GM18909 (cell line): ENCODE data around the gene SLIT1.

Experiments
- ATAC-seq: cut with Tn5 transposase; IDR thresholded peaks from one replicate; pipeline ENCODE4 v1.9.1; 2021; ENCODE audit warnings: mild to moderate bottlenecking; ENCODE audit not compliant: unreplicated experiment, poor library complexity

Gene SLIT1

GRCh38 chr10:97120370-97120769 lies 65.4 kb downstream of the SLIT1 start:
- no peak for ATAC-seq

- ATAC-seq = no peak
Observed at GRCh38 chr10:97119058-97119745, 66.6 kb downstream of the SLIT1 start.

GRCh38 chr10:97117372-97117771 lies 68.4 kb downstream of the SLIT1 start:
- ATAC-seq = no peak

GRCh38 chr10:97116462-97117162 lies 69.1 kb downstream of the SLIT1 start:
- no peak for ATAC-seq

- ATAC-seq = no peak
Observed at GRCh38 chr10:97115846-97116245, 69.9 kb downstream of the SLIT1 start.

GRCh38 chr10:97111615-97112014 lies 74.1 kb downstream of the SLIT1 start:
- ATAC-seq = no peak

- ATAC-seq = no peak
Observed at GRCh38 chr10:97109547-97109946, 76.2 kb downstream of the SLIT1 start.

- ATAC-seq = no peak
Observed at GRCh38 chr10:97107551-97107950, 78.2 kb downstream of the SLIT1 start.

GRCh38 chr10:97106207-97106606 lies 79.6 kb downstream of the SLIT1 start:
- ATAC-seq = no peak

GRCh38 chr10:97105303-97105702 lies 80.5 kb downstream of the SLIT1 start:
- ATAC-seq = no peak

- no peak for ATAC-seq
Observed at GRCh38 chr10:97103316-97104080, 82.3 kb downstream of the SLIT1 start.

- no peak for ATAC-seq
Observed at GRCh38 chr10:97102441-97102840, 83.3 kb downstream of the SLIT1 start.

- no peak for ATAC-seq
Observed at GRCh38 chr10:97101166-97101940, 84.4 kb downstream of the SLIT1 start.

- ATAC-seq = no peak
Observed at GRCh38 chr10:97100657-97101056, 85.1 kb downstream of the SLIT1 start.

GRCh38 chr10:97099868-97100267 lies 85.9 kb downstream of the SLIT1 start:
- ATAC-seq = no peak

- no peak for ATAC-seq
Observed at GRCh38 chr10:97099089-97099488, 86.7 kb downstream of the SLIT1 start.

GRCh38 chr10:97097084-97097433 lies 88.7 kb downstream of the SLIT1 start:
- ATAC-seq = no peak

GRCh38 chr10:97096261-97097083 lies 89.3 kb downstream of the SLIT1 start:
- no peak for ATAC-seq

- no peak for ATAC-seq
Observed at GRCh38 chr10:97095701-97096260, 90.0 kb downstream of the SLIT1 start.
